GM19238 (cell line): ENCODE data around the gene PLEKHG5.
"Not testable (repeated sequence)": the region's sequence is repeated elsewhere in the genome, so short reads cannot be mapped to it uniquely, and the experiment has no call there.

Source experiments
- DNase-seq: peaks from one replicate; pipeline ENCODE4 v3.0.0; 2011; ENCODE audit warnings: low spot score; ENCODE audit not compliant: insufficient read length

PLEKHG5 gene

DNA sequence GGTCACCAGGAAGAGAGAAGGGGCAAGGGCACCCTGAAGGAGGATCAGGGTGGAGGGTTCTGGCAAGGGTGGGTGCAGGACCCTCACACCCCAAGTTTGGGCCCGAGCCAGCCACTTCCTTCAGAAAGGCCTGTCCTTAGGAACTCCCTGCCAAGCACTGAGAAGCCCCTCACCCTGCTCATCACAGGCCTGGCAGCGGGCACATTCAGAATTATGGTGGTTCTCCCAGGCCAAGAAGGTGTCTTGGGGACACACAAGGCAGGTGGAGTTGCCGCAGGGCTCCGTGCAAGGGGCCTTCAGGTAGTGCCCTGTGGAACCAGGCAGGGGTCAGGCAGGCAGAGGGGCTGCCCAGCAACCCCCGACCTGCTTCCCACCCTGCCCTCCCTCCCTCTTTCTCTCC is 26.6 kb downstream of the PLEKHG5 start:
- no peak for DNase-seq

DNA sequence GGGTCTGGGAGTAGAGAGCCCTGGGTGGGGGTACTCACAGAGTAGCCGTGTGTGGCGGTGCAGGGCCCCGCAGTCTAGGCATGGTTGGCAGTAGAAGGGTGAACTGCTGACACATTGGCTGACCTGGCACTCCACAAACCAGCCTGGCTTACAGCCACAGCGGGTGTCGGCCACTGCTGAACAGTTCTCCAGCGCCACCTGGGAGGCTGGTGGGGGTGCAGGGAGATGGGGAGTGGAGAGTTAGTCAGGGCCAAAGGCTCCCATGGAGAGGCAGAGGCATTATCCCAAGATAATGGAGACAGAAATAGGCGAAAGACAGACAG is 27.0 kb downstream of the PLEKHG5 start:
- DNase-seq = no peak

DNA sequence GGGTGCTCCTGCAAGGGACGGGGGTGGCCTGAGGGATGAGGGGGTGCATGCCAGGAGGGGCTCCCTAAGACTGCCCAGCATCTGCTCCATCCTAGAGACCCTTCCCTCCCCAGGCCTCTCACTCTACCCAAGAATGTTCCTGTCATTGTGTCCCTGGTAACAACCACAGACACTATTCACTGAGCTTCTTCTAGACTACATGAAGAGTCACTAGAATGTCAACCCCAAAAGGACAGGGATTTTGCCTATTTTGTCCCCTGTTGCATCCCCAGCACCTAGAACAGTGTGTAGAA is 28.4 kb downstream of the PLEKHG5 start:
- no peak for DNase-seq

DNA sequence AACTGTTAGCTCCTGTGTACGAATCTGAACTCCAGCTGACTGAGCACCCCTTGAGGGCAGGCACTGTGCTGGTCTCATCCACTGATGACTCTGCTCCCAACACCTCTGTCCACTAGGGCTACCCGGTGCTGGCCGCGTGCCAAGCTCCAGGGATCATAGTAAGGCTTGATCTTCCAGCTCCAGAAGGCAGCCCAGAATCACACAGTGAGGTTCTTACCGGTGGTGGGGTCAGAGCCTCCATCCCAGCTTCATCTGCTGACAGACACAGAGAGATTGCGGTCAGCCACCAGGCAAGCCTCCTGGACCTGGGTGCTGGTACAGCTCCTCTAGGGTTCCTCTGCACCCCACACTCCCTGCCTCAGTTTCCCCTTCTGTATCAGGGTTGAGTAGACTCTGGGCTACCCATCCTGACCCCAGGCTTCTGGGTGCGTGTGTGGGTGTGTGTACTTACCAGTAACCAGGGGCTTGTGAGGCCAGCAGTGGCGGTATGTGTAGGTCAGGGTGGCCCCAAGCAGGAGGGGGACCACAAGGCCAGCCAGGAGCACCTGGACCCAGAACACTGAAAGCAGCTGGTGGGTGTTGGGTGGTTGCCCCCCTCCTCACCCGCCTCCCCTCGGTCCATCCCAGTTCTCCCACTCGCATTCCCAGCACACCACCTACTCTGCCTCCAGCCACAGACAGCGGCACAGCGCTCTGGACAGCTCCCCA is 28.9 kb downstream of the PLEKHG5 start:
- no peak for DNase-seq

DNA sequence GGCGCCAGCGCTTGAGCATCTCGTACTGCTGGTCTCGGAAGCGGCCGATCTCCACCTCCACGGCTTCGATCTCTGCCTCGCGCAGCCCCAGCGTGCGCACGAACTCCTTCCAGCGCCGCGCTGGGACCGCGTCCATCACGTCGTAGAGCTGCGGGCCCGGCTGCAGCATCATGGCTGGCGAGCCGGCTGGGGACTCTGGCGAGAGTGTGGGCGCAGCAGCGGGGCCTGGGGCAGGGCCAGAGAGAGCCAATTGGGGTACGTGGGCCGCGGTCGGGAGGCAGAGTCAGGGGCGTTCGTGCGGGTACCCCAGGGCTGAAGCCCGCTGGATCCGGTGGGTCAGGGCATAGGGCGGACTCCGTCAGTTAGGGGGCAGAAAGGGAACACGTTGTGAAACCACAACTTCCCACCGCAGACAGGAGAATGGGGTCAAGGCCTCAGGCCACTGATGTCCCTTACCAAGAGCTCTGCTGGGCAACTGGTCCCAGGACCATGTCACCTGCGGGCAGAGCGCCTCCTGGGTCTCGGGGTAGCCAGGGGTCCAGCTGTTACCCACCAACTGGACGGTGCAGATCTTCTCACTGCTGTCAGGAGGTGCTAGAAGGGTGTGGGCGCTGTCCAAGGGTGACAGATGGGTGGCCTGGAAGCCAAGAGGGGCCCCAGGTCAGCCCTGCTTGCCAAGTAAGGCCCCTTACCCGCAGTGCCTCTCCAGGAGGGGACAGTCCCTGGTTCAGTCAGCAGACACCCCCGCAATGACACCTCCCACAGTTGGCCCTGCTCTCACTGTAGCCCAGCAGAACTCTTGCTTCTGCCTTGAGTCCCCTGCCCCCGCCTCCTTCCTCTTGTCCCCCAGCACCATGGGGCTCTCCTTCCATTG is 29.7 kb downstream of the PLEKHG5 start:
- DNase-seq = no peak

DNA sequence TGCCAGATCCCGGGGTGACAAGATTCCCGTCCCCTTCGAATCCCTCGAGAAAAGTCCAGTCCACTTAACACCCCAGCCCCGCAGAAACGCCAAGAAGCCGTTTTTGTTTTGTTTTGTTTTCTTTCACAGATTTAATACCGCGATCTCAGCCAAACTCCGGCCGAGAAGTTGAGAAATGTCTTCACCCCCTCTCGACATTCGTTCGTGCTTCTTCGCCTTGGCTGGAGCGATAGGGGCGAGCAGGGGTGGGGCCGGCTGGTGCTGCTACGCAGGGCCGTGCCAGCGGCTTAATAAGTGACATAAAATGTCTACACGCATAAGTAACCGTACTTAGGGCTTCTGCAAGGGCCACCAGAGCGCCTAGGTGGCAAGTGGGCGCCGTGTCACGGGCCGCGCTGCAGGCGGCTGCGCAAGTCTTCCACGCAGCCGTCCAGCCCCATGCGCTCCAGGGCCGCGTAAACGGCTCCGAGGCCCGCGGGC is 30.4 kb downstream of the PLEKHG5 start:
- DNase-seq = no peak

DNA sequence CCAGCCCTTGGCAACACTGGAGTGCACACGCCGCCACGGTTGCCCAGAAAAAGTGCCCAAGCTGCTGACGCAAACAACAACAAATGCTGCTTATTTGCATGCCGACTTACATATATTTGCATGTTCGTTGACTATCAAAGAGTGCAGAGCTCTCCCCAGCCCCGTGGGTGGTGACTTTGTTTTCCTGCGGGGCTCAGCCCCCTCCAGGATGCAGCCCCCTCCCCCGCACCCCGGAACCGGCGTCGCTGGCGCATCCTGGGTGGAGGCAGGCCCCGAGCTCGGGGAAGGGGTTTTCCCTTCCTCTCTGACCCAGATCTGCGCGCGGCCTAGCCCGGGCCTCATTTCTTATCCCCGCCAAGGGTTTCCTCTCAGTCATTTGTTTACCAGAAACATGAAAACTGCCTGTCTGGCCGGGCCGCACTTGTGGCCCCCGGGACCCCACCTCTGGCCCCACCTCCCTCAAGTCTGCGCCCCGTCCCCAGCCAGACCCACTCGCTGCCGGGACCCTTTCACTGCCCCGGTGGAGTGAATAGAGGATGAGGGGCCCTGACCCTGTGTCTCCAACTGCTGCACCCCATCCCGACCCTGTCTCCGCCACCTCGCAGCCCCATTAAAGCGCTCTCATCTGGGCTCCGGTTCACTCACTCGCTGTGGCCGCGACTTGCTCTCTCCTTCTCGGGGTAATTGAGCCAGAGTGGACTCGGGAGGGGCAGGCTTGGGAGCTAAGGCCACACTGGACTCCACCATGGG is 31.0 kb downstream of the PLEKHG5 start:
- DNase-seq = peak; percentile 50

DNA sequence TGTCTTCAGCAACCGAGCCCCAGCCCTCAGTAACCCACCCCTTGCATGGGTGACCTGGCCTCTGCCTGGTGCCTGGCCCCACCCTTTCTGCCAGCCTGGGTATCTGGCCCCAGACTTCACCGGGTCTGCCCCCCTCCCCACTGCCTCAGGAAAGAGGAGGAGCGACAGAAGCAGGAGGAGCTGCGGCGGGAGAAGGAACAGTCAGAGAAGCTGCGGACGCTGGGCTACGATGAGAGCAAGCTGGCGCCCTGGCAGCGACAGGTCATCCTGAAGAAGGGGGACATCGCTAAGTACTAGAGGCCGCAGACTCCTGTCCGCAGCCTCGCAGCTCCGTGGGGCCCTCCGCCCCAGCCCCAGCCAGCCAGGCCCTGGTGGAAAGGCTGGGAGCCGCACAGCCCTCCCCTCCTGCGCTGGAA is 31.6 kb downstream of the PLEKHG5 start:
- DNase-seq = no peak

DNA sequence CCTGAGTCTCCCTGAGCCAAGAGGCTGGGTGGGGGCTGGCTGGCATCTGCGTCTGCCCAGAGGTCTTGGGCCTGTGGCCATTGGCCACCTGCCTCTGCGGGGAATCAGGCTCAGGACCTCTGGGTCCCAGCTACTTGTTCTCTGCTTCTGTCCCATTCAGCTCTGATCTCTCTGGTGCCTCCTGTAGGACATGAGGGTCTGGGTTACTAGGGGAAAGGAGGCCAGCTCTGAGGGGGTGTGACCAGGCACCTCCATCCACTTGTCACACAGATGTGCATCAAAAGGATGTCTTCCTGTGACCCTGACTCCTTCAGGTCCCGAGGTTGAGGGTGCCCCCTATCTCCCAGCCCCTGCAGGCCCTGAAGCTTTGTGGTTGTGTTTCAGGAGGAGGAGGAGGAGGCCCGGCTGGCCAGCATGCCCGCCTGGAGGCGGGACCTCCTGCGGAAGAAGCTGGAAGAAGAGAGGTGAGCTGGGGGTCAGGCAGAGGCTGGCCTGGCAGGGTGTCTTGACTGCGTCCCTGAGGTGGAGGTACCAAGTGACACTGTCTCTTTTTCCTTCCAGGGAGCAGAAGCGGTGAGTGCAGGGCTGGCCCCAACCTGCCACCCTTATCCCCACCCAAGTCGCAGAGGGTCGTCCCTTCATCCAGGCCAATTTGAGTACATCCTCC is 34.5 kb downstream of the PLEKHG5 start:
- DNase-seq = no peak

DNA sequence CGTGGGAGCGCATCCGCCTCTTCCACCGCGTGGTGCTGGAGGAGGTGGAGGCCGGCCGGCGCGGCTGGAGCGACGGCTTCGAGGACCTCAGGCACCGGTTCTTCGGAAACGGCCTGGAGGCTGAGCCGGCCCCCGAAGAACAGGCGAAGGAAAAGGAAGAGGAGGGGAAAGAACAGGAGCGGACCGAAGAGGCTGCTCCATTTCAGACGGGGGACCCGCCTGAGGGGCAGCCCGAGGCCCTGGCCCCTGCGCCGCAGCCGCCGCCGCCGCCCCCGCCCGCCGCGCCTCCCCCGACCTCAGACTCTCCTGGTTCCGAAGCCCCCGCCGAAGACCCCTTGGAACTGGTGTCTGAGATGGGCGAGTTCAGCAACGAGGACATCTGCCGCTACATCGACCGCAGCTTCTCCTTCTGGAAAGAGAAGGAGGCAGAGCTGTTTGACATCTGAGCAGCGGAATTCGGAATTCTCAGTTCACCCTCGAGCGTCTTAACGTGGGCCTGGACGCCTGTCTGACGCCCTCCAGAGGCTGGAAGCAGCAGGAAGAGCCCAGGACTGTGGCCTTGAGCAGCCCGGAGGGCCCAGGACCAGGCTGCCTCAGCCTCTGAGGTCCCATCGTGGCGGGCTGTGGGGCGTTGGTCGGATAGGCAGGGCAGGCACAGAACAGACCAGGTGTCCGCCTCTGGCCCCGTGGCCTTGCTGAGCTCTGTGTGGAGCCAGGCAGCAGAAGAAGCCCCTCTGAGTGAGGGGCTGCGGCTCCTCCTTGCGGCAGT is 35.5 kb downstream of the PLEKHG5 start:
- DNase-seq = not testable (repeated sequence)

DNA sequence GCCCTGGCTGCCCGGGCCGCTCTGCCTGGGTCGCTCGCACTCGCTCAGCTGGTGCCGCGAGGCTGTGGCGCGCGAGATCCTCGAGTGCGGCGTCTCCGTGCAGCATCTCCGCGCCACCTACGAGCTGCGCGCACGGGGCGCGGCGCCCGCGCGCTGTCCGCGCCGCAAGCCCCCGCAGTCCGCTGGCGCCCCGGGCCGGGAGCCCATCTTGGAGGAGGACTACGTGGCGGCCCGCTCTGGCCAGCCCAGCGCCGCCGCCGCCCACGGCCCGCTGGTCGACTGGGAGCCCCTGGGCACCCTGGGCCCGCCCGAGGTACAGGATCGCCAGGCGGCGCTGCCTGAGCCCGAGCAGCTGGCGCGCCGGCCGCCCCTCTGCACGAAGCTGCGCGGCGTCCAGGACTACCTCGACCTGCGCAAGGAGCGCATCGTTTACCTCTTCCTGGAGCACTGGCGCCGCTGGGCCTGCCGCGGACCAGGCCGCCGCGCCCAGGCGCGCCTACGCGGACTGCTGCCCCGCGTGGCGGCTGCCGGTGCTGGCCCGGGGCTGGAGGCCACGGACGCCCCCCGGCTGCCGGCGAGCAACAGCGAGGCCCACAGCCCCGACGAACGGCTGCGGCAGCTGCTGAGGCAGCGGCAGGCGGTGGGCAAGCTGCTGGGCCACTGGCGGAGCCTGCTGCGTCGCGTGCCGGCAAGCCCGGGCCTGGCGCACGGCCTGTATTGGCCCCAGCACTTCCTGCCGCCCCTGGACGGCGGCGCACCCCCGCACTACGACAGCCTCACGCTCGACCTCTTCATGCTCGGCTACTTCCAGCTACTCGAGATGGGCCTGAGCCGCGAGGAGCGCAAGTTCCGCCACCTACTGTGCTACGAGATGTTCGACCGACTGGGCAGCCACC is 36.4 kb downstream of the PLEKHG5 start:
- DNase-seq = no peak

DNA sequence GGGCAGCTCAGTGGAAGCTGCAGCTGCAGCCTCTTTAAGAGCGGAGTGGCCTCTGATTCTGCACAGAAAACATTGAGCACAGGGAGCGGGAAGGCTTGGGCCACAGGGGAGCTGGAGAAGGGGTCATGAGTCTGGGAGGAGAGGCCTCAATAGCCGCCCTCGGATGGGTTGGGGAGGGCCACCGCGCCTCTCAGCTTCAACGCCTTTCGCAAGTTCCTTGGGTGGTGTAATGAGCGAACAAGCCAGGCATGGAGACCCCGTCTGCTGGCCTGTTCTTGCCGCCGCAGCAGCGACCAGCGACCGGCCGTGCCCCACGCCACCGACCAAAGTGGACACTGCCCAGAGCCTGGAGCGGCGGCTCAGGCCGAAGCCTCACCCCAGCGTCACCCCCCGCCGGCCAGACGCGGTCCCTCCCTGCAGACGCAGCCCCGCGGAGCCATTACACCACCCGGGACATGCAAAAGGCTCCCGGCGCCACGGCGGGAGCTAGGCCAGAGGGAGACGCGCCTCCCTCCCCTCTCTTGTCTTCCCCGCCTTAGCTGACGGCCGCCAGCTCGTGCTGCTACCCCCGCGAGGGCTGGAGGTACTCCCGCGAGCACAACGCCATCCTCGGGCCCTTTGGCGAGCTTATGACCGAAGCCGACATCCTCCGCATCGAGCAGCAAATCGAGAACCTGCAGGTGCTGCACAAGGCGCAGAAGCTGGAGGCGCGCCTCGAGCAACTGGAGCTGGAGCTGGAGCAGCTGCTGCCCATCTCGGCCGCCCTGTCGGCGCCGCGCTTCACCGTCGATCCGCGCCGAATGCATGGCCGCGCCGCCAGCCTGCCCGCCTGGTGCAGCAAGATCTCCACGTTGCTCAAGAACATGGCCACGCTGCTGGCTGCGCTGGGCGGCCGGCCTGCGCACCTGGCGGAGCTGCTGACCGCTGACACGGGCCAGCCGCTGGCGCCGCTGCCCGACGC is 37.3 kb downstream of the PLEKHG5 start:
- not testable (repeated sequence) for DNase-seq

DNA sequence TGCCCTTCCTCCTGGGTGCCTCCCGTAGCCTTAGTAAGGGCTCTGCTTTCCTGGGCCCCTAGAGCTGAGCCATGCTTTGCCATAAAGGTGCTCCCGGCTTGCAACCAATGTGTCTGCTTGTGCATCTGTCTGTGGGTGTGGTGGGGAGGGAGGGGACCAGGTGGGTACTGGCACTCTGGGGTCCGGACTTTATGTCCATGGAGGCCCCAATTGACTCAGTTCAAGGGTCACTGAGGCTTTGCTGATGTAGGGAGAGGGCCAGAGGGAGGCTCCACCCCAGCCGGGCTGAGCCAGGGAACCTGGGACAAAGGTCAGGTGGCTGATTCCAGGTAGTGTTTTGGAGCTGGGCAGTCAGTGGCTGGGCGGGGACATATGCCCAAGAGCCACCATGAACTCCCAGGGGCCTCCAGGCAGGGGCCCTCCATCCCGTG is 40.5 kb downstream of the PLEKHG5 start:
- DNase-seq = no peak

DNA sequence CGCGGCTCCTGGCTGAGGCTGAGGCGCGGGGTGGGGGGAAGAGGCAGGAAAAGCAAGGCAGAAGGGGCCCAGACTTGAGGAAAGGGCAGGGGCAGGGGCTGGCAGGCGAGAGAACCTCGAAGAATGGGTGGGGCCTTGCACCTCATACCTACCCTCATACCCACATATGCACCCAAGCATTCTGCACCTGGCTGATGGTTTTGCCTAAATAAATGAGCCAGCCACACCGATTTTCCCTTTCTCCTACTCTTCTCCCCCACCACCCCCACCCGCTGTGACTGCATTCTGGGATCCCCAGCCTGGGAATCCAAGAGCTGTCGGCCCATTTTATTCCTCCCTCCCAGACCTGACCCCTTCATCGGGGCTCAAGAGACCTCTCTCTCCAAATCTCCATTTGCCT is 41.0 kb downstream of the PLEKHG5 start:
- DNase-seq = not testable (repeated sequence)

DNA sequence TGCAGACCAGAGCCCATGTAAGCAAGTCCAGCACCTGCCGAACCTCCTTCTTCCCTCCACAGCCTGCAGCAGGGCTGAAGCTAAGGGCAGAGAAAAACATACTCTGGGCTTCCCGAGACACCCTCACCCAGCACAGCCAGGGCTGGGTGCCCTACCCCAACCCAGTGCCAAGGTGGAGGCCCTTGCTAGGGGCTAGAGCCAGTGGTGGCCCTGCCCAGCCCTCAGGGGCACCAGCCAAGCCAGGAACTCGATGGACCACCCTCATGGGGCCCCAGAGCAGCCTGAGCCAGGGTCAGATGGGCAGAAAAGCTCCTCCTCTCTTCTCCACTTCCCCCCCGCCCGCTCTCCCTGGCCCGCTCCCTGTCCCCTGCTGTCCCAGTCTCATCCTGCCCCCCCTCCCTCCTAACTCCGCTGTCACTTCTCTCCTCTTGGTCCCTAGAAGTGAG is 41.4 kb downstream of the PLEKHG5 start:
- DNase-seq = no peak

DNA sequence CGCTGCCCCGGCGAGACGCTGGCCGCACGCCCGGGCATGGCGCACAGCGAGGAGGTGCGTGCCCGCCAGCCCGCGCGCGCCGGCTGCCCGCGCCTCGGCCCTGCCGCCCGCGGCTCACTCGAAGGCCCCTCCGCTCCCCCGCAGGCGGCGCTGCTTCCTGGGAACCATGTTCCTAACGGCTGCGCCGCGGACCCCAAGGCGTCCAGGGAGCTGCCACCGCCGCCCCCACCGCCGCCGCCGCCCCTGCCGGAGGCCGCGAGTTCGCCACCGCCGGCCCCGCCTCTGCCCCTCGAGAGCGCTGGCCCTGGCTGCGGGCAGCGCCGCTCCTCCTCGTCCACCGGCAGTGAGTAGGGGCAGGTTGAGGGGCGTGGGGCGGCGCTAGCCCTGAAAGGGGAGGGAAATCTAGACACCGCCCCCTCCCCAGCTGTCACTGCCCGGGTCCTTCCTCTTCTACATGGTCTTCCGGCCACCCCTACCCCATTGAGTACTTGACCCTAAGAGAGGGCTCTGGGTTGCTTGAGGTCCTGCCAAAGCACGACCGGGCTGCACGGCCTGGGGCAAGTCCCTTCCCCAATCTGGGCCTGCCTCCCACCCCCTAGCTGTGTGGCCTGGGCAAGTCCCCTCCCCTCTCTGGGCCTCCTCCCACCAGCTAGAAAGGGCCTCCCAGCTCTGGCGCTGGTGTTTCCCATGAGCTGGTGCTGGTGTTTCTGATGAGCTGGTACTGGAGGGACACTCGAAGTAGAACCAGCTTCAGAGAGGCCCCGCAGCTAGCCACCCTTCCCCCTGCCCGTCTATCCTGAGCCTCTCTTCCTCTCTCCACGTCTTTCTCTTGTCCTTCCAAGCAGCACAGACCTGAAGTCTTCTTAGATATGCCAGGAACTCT is 42.5 kb downstream of the PLEKHG5 start:
- DNase-seq = no peak
